BJ (cell line): ENCODE data around the gene TMEM244. TPM values are rescaled to one million over a fixed set of nuclear protein-coding genes. Genes with fewer than 3 reads are reported as not detected.

Experiments
- CTCF ChIA-PET: fragments of 350-600 bp; formaldehyde crosslinking; extraction: SDS; loops from one replicate; lab custom pipeline; 2021; ENCODE audit warnings: antibody characterized with exemption, inconsistent platforms; lab: Yijun Ruan, JAX
- POLR2A ChIA-PET: fragments of 300-600 bp; sonication (Branson Sonifier 250); formaldehyde crosslinking; extraction: SDS; loops from one replicate; lab custom pipeline; 2021; ENCODE audit warnings: antibody characterized with exemption; lab: Charles Lee
- DNase-seq: peaks from one replicate; pipeline ENCODE4 v3.0.0-alpha.2; 2011; ENCODE audit warnings: low read depth
- H3K27me3 ChIP-seq: 2 replicates; pipeline ENCODE4 v1.6.0; 2011; ENCODE audit warnings: low read length; ENCODE audit not compliant: control insufficient read depth, insufficient read depth
- H3K36me3 ChIP-seq: 2 replicates; pipeline ENCODE4 v1.5.1; 2011; ENCODE audit warnings: low read length; ENCODE audit not compliant: control insufficient read depth, insufficient read depth
- H3K4me3 ChIP-seq: 2 replicates; pipeline ENCODE4 v1.5.1; 2011; ENCODE audit warnings: low read depth, mild to moderate bottlenecking, control low read depth, low read length
- CTCF ChIP-seq: IDR thresholded peaks from 2 replicates; pipeline ENCODE4 v1.5.1; 2011; ENCODE audit warnings: low read depth, mild to moderate bottlenecking, control low read depth, inconsistent platforms, low read length, moderate library complexity; ENCODE audit not compliant: insufficient read depth
- polyA plus RNA-seq: library from polyadenylated mRNA; depleted of rRNA; stranded (reverse); fragments of >200 nt; gene quantifications from 2 replicates; pipeline ENCODE4 v1.2.3, GENCODE V29; 2011

The TMEM244 gene
- polyA plus RNA-seq, 1 experiment: not detected

- Histone ChIP-seq H3K27me3 (no peaks in the 10 kb centered on the region), H3K4me3 (no peak overlapping the region), H3K36me3 (no peaks in the 10 kb centered on the region)
- CTCF ChIA-PET: no interaction called here
- POLR2A ChIA-PET: no interaction called here
- TF ChIP-seq CTCF: no peak
- no peak for DNase-seq
Observed at GRCh38 chr6:129846761-129847160, 14.4 kb downstream of the TMEM244 start.

- POLR2A ChIA-PET: no interaction called here
- no peaks in the 10 kb centered on the region for H3K36me3 ChIP-seq
- DNase-seq: no peak
- H3K4me3 ChIP-seq: no peak overlapping the region
- no peak for TF ChIP-seq CTCF
- no peaks in the 10 kb centered on the region for H3K27me3 ChIP-seq
- CTCF ChIA-PET: no interaction called here
Observed at GRCh38 chr6:129845696-129846095, 15.4 kb downstream of the TMEM244 start.

- no peak for TF ChIP-seq CTCF
- DNase-seq: peak; percentile 80
- Histone ChIP-seq H3K4me3 (no peak overlapping the region), H3K27me3 (no peaks in the 10 kb centered on the region), H3K36me3 (no peaks in the 10 kb centered on the region)
- ChIA-PET CTCF (interaction anchor here (0.7 to 1.7 kb wide), 3 partner anchors 69 to 945 kb away, joined by 3 to 4 read pairs (median 3); no protein-coding TSS in a partner anchor), POLR2A (no interaction called here)
Observed at GRCh38 chr6:129844118-129844891, 16.8 kb downstream of the TMEM244 start.

- DNase-seq: no peak
- no peaks in the 10 kb centered on the region for H3K36me3 ChIP-seq
- ChIA-PET CTCF (interaction anchor here (0.7 to 1.7 kb wide), 3 partner anchors 68 to 945 kb away, joined by 3 to 4 read pairs (median 3); no protein-coding TSS in a partner anchor), POLR2A (no interaction called here)
- no peaks in the 10 kb centered on the region for H3K27me3 ChIP-seq
- TF ChIP-seq CTCF: no peak
- no peak overlapping the region for H3K4me3 ChIP-seq
Observed at GRCh38 chr6:129843573-129843972, 17.5 kb downstream of the TMEM244 start.

- TF ChIP-seq CTCF: no peak
- Histone ChIP-seq H3K36me3 (no peaks in the 10 kb centered on the region), H3K27me3 (no peaks in the 10 kb centered on the region), H3K4me3 (no peak overlapping the region)
- POLR2A ChIA-PET: no interaction called here
- CTCF ChIA-PET: no interaction called here
- DNase-seq: no peak
Observed at GRCh38 chr6:129842881-129843409, 18.2 kb downstream of the TMEM244 start.
